GM21447 (cell line): ENCODE results near the gene SPCS3.
"Not testable (repeated sequence)": the region's sequence is repeated elsewhere in the genome, so short reads cannot be mapped to it uniquely, and the experiment has no call there.

Experiments
- ATAC-seq: cut with Tn5 transposase; IDR thresholded peaks from one replicate; pipeline ENCODE4 v1.9.1; 2021; ENCODE audit not compliant: unreplicated experiment

SPCS3 gene

GRCh38 chr4:176345346-176345745, 25.6 kb downstream of the SPCS3 start:
- not testable (repeated sequence) for ATAC-seq

GRCh38 chr4:176346836-176347235, 27.1 kb downstream of the SPCS3 start:
- not testable (repeated sequence) for ATAC-seq

DNA sequence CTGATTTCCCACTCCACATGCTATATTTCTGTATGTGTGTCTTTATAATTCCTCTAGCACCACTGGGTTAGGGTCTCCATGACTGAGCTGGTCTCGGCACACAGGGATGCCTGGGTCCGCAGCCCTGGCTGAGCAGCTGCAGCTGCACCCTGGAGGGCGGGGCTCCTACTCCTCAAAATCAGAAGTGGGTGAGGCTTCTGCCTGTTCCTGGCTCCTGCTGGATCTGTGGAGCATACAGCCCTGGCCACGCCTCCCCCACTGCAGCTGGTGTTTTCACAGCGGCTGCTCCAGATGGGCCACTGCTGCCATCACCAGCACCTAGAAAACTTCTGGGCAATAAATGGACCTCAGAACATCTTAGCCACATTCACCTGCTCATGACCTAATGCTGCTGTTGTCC, 30.9 kb downstream of the SPCS3 start:
- no peak for ATAC-seq

DNA sequence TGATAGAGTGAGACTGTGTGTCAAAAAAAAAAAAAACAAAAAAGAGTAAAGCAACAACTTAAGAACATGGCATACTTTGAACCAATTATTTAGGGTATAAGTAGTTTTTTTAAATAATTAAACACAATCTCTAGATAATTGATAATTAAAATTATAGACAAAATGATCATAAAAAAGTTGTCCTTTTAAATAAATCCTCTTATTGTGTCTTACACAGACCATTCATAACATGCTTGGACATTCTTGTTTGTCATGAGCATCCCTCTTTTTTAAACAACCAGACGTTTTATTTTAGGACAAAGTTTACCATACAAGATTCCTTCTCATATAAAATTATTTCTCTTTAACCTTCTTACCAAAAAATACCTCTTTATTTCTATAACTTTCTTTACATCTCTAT, 35.1 kb downstream of the SPCS3 start:
- no peak for ATAC-seq

DNA sequence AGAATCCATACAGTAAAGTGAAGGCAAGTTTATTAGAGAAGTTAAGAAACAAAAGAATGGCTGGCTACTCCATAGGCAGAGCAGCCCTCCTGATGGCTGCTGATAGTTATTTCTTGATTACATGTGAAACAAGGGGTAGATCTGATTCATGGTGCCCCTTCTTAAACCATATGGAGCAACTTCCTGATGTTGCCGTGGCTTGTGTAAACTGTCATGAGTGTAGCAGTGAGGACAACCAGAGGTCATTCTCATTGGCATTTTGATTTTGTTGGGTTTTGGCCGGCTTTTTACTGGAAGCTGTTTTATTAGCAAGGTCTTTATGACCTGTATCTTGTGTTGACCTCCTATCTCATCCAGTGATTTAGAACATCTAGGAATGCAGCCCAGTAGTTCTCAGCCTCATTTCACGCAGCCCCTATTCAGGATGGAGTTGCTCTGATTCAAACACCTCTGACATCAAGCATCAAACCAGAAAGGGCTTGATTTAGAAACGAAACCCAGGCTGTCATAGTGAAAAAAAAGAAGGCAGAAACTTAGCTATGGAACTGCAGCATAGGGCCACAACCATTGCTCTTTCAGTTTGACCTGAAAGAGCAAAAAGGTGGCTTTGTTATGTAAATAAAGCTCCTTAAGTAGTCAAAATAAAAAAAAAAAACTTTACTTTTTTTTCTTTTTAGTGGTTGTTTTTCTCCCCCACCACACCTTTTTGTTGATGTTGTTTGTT, 37.8 kb downstream of the SPCS3 start:
- peak; percentile 99 for ATAC-seq

GRCh38 chr4:176358083-176358469, 38.3 kb downstream of the SPCS3 start:
- ATAC-seq: no peak

- ATAC-seq: no peak
Observed at GRCh38 chr4:176359590-176359989, 39.8 kb downstream of the SPCS3 start.

GRCh38 chr4:176360446-176360845, 40.7 kb downstream of the SPCS3 start:
- ATAC-seq: no peak

DNA sequence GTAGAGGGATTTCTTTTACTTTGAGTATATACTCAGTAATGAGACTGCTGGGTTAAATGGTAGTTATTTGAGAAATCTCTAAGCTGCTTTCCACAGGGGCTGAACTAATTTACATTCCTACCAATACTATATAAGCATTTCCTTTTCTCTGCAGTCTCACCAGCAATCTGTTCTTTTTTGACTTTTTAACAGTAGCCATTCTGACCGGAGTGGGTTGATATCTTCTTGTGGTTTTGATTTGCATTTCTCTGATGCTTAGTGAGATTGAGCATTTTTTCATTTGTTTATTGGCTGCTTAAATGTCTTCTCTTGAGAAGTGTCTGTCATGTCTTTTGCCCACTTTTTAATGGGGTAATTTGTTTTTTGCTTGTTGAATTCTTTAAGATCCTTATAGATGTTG, 43.3 kb downstream of the SPCS3 start:
- ATAC-seq: peak; percentile 77

DNA sequence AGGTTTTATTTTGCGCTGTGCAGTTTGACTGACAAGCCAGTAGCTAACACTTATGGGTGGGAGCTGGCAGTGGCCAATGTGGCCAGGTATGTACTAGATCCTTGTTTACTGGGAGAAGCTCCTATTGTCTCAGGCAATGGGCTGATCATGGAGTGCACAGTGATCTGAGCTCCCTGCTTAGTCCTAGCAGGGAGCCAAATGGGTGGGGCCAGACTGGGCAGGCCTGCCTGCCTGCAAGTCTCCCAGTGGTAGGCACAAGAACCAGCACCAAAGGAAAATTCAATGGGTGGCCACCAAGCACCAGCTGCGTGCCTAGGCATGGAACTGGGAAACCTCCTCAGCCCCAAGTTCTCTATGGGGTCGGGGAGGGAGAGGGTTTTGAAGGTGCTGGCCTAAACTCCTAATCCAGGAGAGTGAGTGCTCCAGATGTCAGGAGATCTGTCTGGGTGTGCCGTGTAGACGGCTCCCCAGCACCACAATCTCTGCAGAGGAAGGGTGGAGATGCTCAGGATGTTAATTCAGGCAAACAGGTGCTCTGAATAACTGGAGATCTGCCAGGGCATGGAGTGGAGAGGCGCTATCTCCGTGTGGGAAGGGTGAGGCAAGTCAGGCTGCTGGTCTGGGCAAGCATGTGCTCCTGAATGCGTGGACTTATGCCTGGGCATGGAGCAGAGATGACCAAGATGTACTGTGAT, 48.2 kb downstream of the SPCS3 start:
- ATAC-seq: no peak

- no peak for ATAC-seq
Observed at GRCh38 chr4:176376032-176376614, 56.4 kb downstream of the SPCS3 start.

DNA sequence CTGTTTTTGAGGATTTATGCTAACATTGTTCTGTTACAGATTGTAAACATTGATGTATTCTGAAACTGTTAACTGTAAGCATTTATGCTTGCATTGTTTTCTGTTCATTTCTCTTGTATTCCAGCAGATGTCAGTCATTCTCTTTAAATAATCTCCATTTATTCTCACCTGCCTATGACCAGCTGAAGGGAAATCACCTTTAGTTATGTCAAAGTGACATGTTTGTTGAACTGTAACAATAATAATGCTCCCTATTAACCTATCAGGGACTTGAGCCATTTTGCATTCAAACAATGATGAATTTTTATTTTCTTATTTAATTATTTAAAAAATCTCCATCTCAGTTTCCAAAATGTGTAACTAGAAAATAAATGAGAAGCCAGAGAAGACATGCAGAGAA, 58.0 kb downstream of the SPCS3 start:
- ATAC-seq: peak; percentile 76

DNA sequence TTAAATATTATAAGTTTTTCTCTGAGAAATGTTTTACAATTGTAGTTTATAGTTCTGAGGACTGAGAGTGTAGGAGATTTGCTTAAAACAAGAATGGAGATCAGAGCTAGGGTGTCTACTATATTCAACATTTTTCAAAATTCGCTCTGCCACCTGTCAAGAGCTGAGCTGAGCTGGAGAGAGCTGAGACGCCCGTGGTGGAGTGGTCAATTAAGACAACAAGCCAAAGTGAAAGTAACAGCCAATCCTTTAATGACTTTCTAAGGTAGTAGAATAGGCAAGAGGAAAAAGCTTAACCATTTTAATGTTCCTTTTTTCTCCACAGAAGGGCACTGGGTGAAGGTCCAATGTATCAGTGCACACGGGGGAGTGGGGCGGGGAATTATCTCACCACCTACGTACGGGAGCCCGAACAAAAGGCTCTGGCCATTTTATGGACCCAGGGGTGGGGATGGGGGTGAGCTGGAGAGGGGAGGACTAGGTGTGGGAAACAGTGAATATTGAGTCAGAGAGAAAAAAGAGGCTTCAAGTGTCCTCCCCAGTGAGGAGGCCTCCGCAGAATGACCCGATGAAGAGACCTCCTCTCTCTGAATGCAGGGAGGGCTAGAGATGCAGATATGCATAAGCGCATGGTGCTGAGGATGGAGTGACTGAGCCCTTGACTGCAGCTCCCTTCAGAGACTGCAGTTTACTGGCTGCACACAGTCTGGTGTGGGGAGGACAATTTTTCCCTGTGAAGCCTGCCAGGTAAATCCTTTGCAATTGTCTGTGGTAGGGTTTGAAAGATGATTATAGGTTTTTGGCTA, 60.8 kb downstream of the SPCS3 start:
- no peak for ATAC-seq
